H1 (cell line): ENCODE measurements around the gene PTPRJ. TPM values are rescaled to one million over a fixed set of nuclear protein-coding genes. Genes with fewer than 3 reads are reported as not detected.

Experiments used
- ASH2L ChIP-seq: fragments of 200-600, 300-600 bp; sonication (generic); IDR thresholded peaks from one replicate; pipeline ENCODE4 v1.7.1; 2017; ENCODE audit warnings: low read length
- CTCF ChIP-seq, 3 experiments: IDR thresholded peaks; 1 replicate in 2 of 3; 2 replicates in 1 of 3; pipeline versions ENCODE4 v1.5.1 to v1.6.1; 2011; ENCODE audit warnings: low read length in 3 of 3, mild to moderate bottlenecking in 3 of 3, inconsistent platforms in 2 of 3, low read depth in 1 of 3, moderate library complexity in 1 of 3; ENCODE audit not compliant: insufficient read depth in 1 of 3; ENCODE audit errors: control extremely low read depth in 1 of 3
- PHF8 ChIP-seq: fragments of 200-600 bp; sonication (generic); conservative IDR thresholded peaks from 2 replicates; pipeline ENCODE4 v1.7.1; 2012; ENCODE audit warnings: low read depth, mild to moderate bottlenecking, inconsistent platforms, low read length, moderate library complexity
- SIRT6 ChIP-seq: IDR thresholded peaks from one replicate; pipeline ENCODE4 v1.7.1; 2012; ENCODE audit warnings: low read length, inconsistent platforms
- TBP ChIP-seq: IDR thresholded peaks from 2 replicates; pipeline ENCODE4 v1.6.1; 2011; ENCODE audit warnings: low read depth, low read length, improper control_type of control experiment
- polyA plus RNA-seq, 7 experiments: library from polyadenylated mRNA; depleted of rRNA in 3 of 7; stranded (reverse) in 5 of 7; unstranded in 2 of 7; fragments of >200 nt in 5 of 7; fragments of 200-250 nt in 2 of 7; gene quantifications; 1 replicate in 5 of 7; 2 replicates in 1 of 7; 4 replicates in 1 of 7; pipeline versions ENCODE4 v1.2.1 to v1.2.3, GENCODE V29; 2011 to 2013; ENCODE audit warnings: missing spikeins in 2 of 7, mixed read lengths in 2 of 7
- total RNA-seq: library from RNA; stranded (reverse); fragmentation: NEBNext Ultra II Directional; extraction: Animal tissue kit (Norgen Biotek cat#: 25700); gene quantifications from 2 replicates; pipeline ENCODE4 v1.2.1, GENCODE V29; 2021

Gene PTPRJ
- total and polyA plus RNA-seq, 2 of the 8 experiments (the other 6 are each of a cell fraction or from before 2014, with no cell fraction given), result 4.4 to 22.6 TPM

- TF ChIP-seq CTCF (IDR thresholded peaks at IDR 0.05; ENCODE audit: control extremely low read depth in 1 of 3, insufficient read depth in 1 of 3, low read depth in 1 of 3, low read length in 3 of 3), result peak in 2 of 3 experiments; percentile 16 to 21; a peak in 2 of 4 replicates
- TF ChIP-seq ASH2L, result peak; percentile 74
- peak; percentile 34; the same call in 1 of the 2 replicates for TF ChIP-seq TBP
- peak; percentile 7; the same call in 1 of the 2 replicates for TF ChIP-seq PHF8
- TF ChIP-seq SIRT6, result no peak
- TF ChIP-seq, all 59 proteins: peak for 9
These were observed 705 bp downstream of the PTPRJ start (continued) for GRCh38 chr11:47980907-47981621.
